ENCODE measurements around the gene COPS4.

Gene COPS4

GRCh38 chr4:83118869-83119268 lies 83.9 kb downstream of the COPS4 start:
- H3K4me3 ChIP-seq (ENCODE audit: low read depth, low read length) = no peak overlapping the region
- in situ Hi-C loops (cut with HindIII; ENCODE audit: low sequenced_read_pairs) = no loop called here
- no peak for DNase-seq (ENCODE audit: low read depth)
- TF ChIP-seq CTCF (IDR thresholded peaks at IDR 0.05; ENCODE audit: low read depth, low read length, missing control alignments) = no peak

GRCh38 chr4:83121246-83121645 lies 86.3 kb downstream of the COPS4 start:
- in situ Hi-C loops (cut with HindIII; ENCODE audit: low sequenced_read_pairs) = no loop called here
- DNase-seq (ENCODE audit: low read depth) = no peak
- no peak for TF ChIP-seq CTCF (IDR thresholded peaks at IDR 0.05; ENCODE audit: low read depth, low read length, missing control alignments)
- no peak overlapping the region for H3K4me3 ChIP-seq (ENCODE audit: low read depth, low read length)

- in situ Hi-C loops (cut with HindIII; ENCODE audit: low sequenced_read_pairs) = no loop called here
- DNase-seq (ENCODE audit: low read depth) = no peak
- TF ChIP-seq CTCF (IDR thresholded peaks at IDR 0.05; ENCODE audit: low read depth, low read length, missing control alignments) = no peak
- no peak overlapping the region for H3K4me3 ChIP-seq (ENCODE audit: low read depth, low read length)
Measured at GRCh38 chr4:83124111-83124780, 89.3 kb downstream of the COPS4 start.
